SKM-1 (cell line): Measurements from ENCODE around the gene SMG1.
"Not testable (repeated sequence)": the region's sequence is repeated elsewhere in the genome, so short reads cannot be mapped to it uniquely, and the experiment has no call there.

Experiments
- DNase-seq: peaks from one replicate; lab custom pipeline; 2025; ENCODE audit not compliant: unreplicated experiment; lab: John Stamatoyannopoulos, UW

The SMG1 gene

GRCh38 chr16:18933501-18933900 lies 7.3 kb upstream of the SMG1 start:
- DNase-seq = no peak

- no peak for DNase-seq
Observed at GRCh38 chr16:18932243-18932987, 6.2 kb upstream of the SMG1 start.

- no peak for DNase-seq
Observed at GRCh38 chr16:18931756-18932155, 5.5 kb upstream of the SMG1 start.

- not testable (repeated sequence) for DNase-seq
Observed at GRCh38 chr16:18930095-18930494, 3.9 kb upstream of the SMG1 start.

GRCh38 chr16:18928073-18928472 lies 1.9 kb upstream of the SMG1 start:
- DNase-seq = not testable (repeated sequence)

- DNase-seq = not testable (repeated sequence)
Observed at GRCh38 chr16:18925215-18925985, 808 bp downstream of the SMG1 start.

GRCh38 chr16:18923935-18924334 lies 2.3 kb downstream of the SMG1 start:
- DNase-seq = not testable (repeated sequence)

GRCh38 chr16:18923124-18923523 lies 3.1 kb downstream of the SMG1 start:
- DNase-seq = not testable (repeated sequence)

GRCh38 chr16:18909585-18909984 lies 16.6 kb downstream of the SMG1 start:
- not testable (repeated sequence) for DNase-seq

GRCh38 chr16:18908716-18909115 lies 17.5 kb downstream of the SMG1 start:
- DNase-seq = not testable (repeated sequence)

- not testable (repeated sequence) for DNase-seq
Observed at GRCh38 chr16:18902778-18903177, 23.4 kb downstream of the SMG1 start.

- not testable (repeated sequence) for DNase-seq
Observed at GRCh38 chr16:18902044-18902443, 24.2 kb downstream of the SMG1 start.

GRCh38 chr16:18901194-18901593 lies 25.0 kb downstream of the SMG1 start:
- not testable (repeated sequence) for DNase-seq

GRCh38 chr16:18884456-18884855 lies 41.8 kb downstream of the SMG1 start:
- not testable (repeated sequence) for DNase-seq

- not testable (repeated sequence) for DNase-seq
Observed at GRCh38 chr16:18877734-18878133, 48.5 kb downstream of the SMG1 start.

- DNase-seq = not testable (repeated sequence)
Observed at GRCh38 chr16:18877259-18877658, 48.9 kb downstream of the SMG1 start.

- not testable (repeated sequence) for DNase-seq
Observed at GRCh38 chr16:18876301-18876700, 49.9 kb downstream of the SMG1 start.

GRCh38 chr16:18869043-18869771 lies 57.0 kb downstream of the SMG1 start:
- DNase-seq = not testable (repeated sequence)

GRCh38 chr16:18866277-18866823 lies 59.9 kb downstream of the SMG1 start:
- not testable (repeated sequence) for DNase-seq

GRCh38 chr16:18862891-18863290 lies 63.3 kb downstream of the SMG1 start:
- DNase-seq = not testable (repeated sequence)

- no peak for DNase-seq
Observed at GRCh38 chr16:18855196-18855595, 71.0 kb downstream of the SMG1 start.
